ENCODE results near the gene TMOD3.
"Not testable (repeated sequence)": the region's sequence is repeated elsewhere in the genome, so short reads cannot be mapped to it uniquely, and the experiment has no call there.

Gene TMOD3

DNA sequence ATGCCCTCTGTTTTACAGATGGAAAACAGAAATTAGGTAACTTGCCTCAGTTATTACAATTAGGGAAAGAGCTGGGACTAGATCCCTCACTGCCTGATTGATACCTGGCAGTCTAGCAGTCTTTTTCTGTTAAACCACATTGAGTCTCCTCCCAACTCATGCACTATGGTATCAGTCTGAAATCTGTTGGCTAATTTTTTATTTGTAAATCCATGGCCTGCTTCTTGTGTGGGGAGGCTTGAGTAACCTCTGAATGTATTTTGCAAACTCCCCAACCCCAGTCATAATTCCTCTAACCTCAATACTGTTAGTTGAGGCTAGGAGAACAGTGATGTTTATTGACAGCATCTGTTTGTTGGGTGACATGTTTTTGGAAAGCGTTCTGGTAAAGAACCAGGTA is 35.9 kb downstream of the TMOD3 start:
- no peak for DNase-seq

DNA sequence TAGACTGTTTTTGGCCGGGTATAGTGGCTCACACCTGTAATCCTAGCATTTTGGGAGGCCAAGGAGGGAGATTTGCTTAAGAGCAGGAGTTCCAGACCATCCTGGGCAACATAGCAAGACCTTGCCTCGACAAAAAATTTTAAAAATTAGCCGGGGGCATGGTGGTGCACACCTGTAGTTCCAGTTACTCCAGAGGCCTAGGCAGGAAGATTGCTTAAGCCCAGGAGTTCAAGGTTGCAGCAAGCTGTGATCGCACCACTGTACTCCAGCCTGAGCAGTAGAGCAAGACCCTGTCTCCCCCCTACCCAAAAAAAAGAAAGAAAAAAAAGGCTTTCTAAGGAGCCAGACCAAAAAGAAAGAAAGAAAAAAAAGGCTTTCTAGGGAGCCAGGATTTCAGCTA is 36.7 kb downstream of the TMOD3 start:
- no peak for DNase-seq

DNA sequence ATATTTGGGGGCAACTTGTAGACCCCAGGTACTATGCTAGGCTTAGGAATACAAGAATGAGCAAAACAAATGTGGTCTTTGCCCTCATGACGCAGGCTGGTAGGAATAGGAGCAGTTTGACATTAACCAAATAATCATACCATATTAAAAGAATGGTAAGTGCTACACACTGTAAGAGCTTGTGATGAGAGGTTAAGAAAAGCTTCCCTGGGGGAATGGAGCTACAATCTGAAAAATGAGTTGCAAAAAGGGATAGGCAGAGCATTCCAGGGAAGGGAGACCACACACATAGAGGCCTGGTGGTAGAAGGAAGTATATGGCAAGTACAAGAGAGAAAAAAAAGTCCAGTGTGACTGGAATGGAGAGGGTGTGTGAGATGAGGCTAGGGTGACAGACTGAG is 37.3 kb downstream of the TMOD3 start:
- no peak for DNase-seq

GRCh38 chr15:51869060-51869421 is 39.6 kb downstream of the TMOD3 start:
- no peak for DNase-seq

DNA sequence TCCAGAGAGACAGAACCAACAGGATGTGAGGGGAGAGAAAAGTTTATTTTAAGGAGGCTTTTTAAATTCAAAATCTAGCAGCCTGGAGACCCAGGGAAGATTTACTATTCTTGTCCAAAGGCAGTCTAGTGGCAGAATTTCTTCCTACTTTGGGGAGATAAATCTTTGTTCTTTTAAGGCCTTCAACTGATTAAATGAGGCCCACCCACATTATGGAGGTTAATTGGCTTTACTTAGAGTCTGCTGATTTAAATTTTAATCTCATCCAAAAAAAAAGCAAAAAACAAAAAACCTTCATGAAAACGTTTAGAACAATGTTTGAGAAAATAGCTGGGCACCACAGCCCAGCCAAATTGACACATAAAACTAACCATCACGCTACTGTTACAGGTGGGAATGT is 41.3 kb downstream of the TMOD3 start:
- no peak for DNase-seq

DNA sequence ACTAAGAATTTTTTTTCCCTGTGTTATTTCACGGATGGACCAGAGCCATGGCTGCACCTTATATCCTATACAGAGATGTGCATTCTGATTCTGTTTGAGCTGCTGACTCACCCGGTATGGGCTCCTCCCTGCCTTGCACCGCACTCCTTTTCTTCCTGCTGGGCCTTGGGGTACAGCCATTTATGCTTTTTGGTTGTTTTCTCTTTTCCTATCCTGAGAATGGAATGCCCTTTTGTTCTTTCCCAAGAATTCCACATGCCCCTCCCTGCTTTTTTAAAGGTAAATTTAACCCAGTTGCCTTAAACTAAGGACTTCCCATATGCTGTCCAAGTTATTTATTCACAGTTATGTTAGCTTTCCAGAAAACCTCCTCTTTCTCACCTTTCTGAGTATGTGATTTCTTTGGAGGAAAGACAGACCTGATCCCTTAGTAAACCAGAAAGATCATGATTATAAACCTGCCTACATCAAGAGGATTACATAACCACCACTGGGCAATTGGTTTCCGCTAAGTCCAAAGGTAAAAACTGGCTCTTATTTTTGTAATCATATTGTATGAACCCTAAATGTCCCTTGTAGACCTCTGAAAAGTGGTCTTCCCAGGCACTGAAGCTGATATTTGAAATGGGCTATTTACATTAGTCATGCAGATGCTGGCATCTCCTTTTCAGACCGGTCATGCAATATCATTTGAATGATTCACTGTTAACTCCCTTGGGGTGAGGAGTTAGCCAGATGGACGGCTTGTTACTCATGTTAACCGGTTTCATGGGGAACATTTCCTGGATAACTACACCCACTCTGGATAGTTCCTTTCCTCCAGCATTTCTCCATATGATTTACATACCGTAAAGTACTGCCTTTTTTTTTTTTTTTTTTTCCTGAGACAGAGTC is 45.5 kb downstream of the TMOD3 start:
- DNase-seq = no peak

- no peak for DNase-seq
Measured at GRCh38 chr15:51876169-51876568, 46.7 kb downstream of the TMOD3 start.

DNA sequence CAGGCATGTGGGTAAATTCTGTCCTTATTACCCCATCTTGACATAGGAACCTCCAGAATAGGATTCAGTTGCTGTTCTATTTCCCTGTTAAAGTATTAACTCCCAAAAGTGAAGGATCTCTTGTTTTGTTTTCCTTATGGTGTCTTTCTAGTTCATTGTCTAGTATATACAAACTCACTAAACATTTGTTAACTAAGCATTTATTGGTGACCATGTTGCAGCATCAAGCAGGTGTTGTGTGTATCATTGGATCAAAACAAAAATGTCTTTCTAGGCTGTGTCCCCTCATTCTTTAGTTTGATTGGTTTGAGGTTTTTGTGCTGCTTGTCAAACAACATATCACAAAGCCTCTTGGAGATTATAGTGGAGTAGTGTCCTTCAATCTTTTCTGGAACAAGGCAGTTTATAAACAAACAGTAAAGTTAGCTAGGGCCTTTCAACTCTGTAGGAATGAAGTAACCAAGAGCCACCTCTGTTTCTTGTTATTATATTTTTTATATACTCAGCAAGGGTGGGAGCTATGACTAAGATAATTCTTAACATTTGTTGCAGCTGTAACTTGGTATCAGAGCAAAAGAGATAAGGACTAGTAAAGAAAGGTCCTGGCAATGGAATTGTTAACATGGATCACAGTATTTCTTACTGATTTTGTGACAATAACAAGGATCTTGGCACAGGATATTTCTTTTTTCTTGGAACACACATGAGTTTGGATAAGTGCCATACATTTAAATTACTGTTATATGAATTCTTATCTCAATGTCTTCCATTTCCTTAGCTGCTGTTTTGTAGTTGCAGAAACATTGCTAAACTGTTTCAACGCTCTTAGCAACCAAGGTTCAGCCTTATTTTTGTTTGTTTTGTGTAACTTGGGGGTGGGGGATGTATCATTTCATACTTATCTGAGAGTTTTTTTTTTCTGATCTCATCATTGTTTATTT is 49.3 kb downstream of the TMOD3 start:
- no peak for DNase-seq

- no peak for DNase-seq
Measured at GRCh38 chr15:51879555-51879954, 50.1 kb downstream of the TMOD3 start.

DNA sequence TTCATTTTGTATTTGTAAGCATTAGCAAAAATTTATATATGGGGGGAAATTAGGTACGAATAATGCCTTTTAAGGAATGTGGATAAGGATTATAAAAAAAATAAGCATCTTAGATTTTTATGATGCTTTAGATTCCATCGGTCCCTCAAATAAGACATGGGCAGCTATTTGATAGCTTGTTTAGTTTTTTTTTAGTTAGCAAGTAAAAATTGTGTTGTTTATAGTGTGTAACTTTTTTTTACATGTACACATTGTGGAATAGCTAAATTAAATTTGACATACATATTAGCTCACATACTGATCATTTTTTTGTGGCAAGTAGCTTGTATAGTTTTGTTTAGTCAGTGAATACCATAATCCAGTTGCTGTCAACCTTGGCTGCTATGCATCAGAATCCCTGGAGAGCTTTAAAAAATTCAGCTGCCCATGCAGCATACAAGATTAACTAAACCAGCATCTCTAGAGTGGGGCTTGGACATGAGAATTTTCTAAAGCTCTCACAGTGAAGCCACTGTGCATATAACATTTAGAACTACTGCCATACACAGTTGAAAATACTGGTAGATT is 53.9 kb downstream of the TMOD3 start:
- no peak for DNase-seq

- no peak for DNase-seq
Measured at GRCh38 chr15:51884041-51884440, 54.6 kb downstream of the TMOD3 start.

GRCh38 chr15:51884517-51885236 is 55.2 kb downstream of the TMOD3 start:
- DNase-seq = no peak

GRCh38 chr15:51885758-51886157 is 56.3 kb downstream of the TMOD3 start:
- DNase-seq = not testable (repeated sequence)

GRCh38 chr15:51887887-51888592 is 58.6 kb downstream of the TMOD3 start:
- no peak for DNase-seq

GRCh38 chr15:51888593-51889195 is 59.2 kb downstream of the TMOD3 start:
- DNase-seq = no peak

- no peak for DNase-seq
Measured at GRCh38 chr15:51889486-51889885, 60.0 kb downstream of the TMOD3 start.

GRCh38 chr15:51904421-51904820 is 75.0 kb downstream of the TMOD3 start:
- no peak for DNase-seq

DNA sequence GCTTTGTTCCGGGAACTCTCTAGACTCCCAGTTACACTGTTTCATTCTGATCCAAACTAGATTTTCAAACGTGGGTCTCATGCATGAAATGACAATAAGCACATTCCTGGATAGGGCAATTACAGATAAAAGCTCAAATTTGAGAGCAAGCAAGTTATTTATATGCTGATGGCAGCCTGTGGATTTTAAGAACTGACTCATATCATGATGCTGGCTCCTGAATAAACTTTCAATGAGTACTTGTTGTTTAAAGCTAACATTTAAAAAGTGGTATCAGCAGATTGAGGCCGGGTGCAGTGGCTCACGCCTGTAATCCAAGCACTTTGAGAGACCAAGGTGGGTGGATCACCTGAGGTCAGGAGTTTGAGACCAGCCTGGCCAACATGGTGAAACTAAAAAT is 75.5 kb downstream of the TMOD3 start:
- DNase-seq = no peak

GRCh38 chr15:51907136-51907862 is 77.8 kb downstream of the TMOD3 start:
- no peak for DNase-seq

GRCh38 chr15:51908316-51908715 is 78.9 kb downstream of the TMOD3 start:
- no peak for DNase-seq

GRCh38 chr15:51909584-51909983 is 80.1 kb downstream of the TMOD3 start:
- DNase-seq = no peak

Measured in activated T-cell treated with anti-CD3 and anti-CD28 coated beads for 4 hours (primary cell).